Astrocyte of the spinal cord (primary cell): ENCODE data around the gene PHETA1.

ENCODE experiments used
- DNase-seq: peaks from one replicate; pipeline ENCODE4 v3.0.0; 2011; ENCODE audit warnings: low read depth, low spot score
- H3K4me3 ChIP-seq: 2 replicates; pipeline ENCODE4 v1.5.1; 2011; ENCODE audit warnings: low read depth, mild to moderate bottlenecking, low read length, moderate library complexity
- CTCF ChIP-seq: IDR thresholded peaks from 2 replicates; pipeline ENCODE4 v1.5.1; 2012; ENCODE audit warnings: low read depth, mild to moderate bottlenecking, low read length, inconsistent platforms
- in situ Hi-C: cut with HindIII; loops from 2 replicates; pipeline ENCODE4 v1.10.0; 2017; ENCODE audit warnings: low sequenced_read_pairs

PHETA1 gene

GRCh38 chr12:111409403-111409779, 40.5 kb upstream of the PHETA1 start:
- TF ChIP-seq CTCF: no peak
- peak overlapping the region; percentile 96 for H3K4me3 ChIP-seq
- peak; percentile 62 for DNase-seq
- in situ Hi-C loops: no loop called here

DNA sequence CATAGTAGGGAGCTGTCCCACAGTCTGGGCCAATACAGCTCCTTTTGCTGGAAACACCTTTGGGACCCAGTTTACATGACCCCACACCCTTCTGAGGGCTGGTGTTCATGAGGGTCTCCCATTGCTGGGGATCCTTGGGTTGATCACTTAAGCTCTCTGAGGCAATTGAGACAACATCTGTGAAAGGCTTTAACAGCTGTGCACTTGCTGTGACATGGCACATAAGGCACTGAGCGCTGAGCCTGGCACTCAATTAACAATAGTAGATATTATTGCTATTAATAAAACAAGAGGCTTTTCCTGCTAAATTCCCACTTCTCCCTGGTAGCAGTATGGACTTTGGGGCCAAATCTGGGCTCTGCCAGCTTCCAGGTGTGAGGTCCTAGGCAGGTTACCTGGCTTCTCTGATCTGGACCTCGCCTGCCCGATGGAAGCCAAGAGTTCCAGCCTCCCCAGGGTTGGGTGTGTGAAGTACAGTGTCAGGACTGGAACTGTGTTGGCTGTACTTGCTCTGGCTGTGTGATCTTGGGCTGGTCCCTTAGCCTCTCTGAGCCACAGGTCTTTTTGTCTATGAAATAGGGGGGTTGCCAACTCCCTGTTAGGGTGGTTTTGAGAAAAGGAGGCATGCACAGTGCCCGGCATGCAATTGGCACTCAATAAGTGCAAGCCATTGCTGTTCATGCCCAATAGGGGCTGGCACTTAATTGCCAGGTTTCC, 39.9 kb upstream of the PHETA1 start:
- in situ Hi-C loops: no loop called here
- DNase-seq: no peak
- no peak for TF ChIP-seq CTCF
- H3K4me3 ChIP-seq: peak overlapping the region; percentile 96

DNA sequence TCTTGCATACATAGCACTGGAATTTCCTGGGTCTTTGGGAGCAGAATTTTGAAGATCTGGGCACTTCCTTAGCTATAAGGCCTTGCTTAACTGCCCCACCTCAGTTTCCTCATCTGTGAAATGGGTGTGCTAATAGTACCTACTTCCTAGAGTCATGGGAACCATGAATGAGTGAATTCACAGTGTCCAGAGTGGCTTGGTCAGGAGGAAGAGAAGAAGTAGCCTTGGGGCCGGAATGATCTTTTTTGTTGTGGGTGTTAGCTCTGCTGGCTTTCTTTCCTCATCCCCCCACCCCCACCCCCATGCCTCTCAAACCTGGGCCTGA, 39.2 kb upstream of the PHETA1 start:
- TF ChIP-seq CTCF: no peak
- in situ Hi-C loops: no loop called here
- no peak for DNase-seq
- H3K4me3 ChIP-seq: peak overlapping the region; percentile 96

- H3K4me3 ChIP-seq: peak overlapping the region; percentile 96
- in situ Hi-C loops: no loop called here
- TF ChIP-seq CTCF: no peak
- no peak for DNase-seq
Observed at GRCh38 chr12:111407377-111408115, 38.7 kb upstream of the PHETA1 start.

GRCh38 chr12:111406474-111407376, 37.8 kb upstream of the PHETA1 start:
- no peak for TF ChIP-seq CTCF
- no peak for DNase-seq
- peak overlapping the region; percentile 96 for H3K4me3 ChIP-seq
- in situ Hi-C loops: no loop called here

DNA sequence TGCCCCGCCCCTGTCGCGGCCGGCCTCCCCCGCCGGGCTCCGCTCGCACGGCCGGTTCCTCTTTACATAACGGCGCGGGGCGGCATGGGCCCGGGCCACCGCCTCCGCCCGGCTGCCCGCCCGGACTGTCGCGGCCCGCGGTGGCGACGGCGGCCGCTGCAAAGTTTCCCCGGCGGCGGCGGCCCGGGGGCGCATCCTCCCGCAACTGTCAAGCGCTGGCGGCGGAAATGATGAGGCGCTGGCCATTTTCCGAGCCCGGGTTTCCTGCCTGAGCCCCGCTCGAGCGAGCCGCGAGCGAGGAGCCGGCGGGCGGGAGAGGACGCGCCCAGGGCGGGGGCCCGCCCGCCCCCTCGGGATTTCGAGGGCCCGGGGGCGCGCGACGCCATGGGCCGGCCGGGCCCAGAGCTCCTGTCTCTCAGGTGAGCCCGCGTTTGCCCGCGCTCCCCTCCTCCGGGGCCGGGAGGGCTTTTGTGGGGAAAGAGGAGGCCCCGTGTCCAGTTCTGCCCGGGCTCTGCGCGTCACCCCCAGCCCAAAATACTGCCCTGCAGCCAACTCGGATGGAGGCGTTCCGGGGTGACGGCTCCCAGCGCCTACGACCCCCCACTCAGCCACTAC, 37.1 kb upstream of the PHETA1 start, which contains the start of gene SH2B3:
Gene SH2B3, plus strand, starts transcription at position 65 of the 615 bp plus-strand sequence. CDS start 12,223 bp downstream, outside the sequence.
- DNase-seq: no peak

More for the DNA sequence above, 37.1 kb upstream of the PHETA1 start, which contains the start of gene SH2B3:
- in situ Hi-C loops: no loop called here
- H3K4me3 ChIP-seq: peak within 1 kb of the TSS; percentile 96
- TF ChIP-seq CTCF: no peak
